ENCODE results near the gene AGO3. TPM values are rescaled to one million over a fixed set of nuclear protein-coding genes. Genes with fewer than 3 reads are reported as not detected.

The AGO3 gene
- total RNA-seq, 2 donors from 2014 or later: 16.7 to 21.4 TPM

DNA sequence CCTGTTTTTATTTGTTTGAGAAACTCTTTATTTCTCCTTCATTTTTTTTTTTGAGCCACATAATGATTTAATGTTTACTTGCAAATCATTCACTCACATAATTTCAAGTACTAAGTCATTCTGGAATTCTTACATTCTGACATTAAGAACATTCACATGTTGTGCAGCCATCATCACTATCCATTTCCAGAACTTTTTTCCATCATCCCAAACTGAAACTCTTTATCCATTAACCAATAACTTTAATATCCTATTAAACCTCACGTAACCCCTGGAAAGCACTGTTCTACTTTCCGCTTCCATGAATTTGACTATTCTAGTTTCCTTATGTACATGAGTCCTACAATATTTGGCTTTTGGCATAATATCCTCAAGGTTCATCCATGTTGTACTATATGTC is 100.5 kb downstream of the AGO3 start:
- intact Hi-C loops (cut with DNase I): no loop called here
- H3K4me3 ChIP-seq: no peak overlapping the region
- no peaks in the 10 kb centered on the region for H3K9me3 ChIP-seq
- no peak overlapping the region for H3K9ac ChIP-seq (ENCODE audit: low read depth in 2 of 2, low read length in 2 of 2)
- no peak for DNase-seq
- TF ChIP-seq, protein P1, sequence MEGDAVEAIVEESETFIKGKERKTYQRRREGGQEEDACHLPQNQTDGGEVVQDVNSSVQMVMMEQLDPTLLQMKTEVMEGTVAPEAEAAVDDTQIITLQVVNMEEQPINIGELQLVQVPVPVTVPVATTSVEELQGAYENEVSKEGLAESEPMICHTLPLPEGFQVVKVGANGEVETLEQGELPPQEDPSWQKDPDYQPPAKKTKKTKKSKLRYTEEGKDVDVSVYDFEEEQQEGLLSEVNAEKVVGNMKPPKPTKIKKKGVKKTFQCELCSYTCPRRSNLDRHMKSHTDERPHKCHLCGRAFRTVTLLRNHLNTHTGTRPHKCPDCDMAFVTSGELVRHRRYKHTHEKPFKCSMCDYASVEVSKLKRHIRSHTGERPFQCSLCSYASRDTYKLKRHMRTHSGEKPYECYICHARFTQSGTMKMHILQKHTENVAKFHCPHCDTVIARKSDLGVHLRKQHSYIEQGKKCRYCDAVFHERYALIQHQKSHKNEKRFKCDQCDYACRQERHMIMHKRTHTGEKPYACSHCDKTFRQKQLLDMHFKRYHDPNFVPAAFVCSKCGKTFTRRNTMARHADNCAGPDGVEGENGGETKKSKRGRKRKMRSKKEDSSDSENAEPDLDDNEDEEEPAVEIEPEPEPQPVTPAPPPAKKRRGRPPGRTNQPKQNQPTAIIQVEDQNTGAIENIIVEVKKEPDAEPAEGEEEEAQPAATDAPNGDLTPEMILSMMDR (IDR thresholded peaks at IDR 0.05): no peak
- no peaks in the 10 kb centered on the region for H3K4me1 ChIP-seq
- H3K27ac ChIP-seq: no peak overlapping the region
- H3K36me3 ChIP-seq: no peaks in the 10 kb centered on the region
- no peaks in the 10 kb centered on the region for H3K27me3 ChIP-seq

DNA sequence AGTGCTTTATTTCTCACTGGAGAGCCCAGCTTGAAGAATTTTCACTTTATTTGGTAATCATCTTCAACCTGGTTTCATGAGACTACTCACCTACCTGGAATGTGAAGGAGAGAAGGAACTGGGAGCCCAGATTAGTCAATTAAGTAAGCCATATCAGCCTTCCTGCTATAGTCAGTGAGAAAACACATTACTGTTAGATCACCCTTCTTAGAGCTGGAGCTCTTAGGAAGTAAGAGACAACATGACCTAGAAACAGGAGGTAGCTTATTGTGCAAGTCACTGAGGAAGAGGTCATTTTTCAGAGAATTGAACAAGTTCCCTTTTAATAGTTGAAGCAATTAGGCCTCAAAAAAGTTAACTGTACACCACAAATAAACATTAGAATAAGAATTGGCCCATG is 103.8 kb downstream of the AGO3 start:
- no peak for DNase-seq
- no peaks in the 10 kb centered on the region for H3K36me3 ChIP-seq
- H3K9me3 ChIP-seq: no peaks in the 10 kb centered on the region
- intact Hi-C loops (cut with DNase I): no loop called here
- no peak overlapping the region for H3K4me3 ChIP-seq
- H3K4me1 ChIP-seq: no peaks in the 10 kb centered on the region
- TF ChIP-seq, protein P1 (IDR thresholded peaks at IDR 0.05): no peak
- H3K27me3 ChIP-seq: no peaks in the 10 kb centered on the region
- no peak overlapping the region for H3K27ac ChIP-seq
- no peak overlapping the region for H3K9ac ChIP-seq (ENCODE audit: low read depth in 2 of 2, low read length in 2 of 2)

DNA sequence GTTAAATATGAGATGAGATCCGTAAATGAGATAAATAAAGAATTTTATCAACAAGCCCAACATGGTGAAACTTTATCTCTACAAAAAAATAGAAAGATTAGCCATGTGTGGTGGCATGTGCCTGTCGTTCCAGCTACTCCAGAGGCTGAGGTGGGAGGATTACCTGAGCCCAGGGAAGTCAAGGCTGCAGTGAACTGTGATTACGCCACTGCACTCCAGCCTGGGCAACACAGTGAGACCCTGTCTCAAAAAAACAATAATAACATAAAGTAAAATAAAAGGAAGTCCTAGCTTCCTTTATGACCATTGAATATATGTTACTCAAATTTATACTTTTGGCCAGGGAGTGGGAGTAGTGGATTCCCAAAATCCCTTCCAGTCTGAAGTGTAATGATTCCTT is 104.2 kb downstream of the AGO3 start:
- H3K4me1 ChIP-seq: no peaks in the 10 kb centered on the region
- no peaks in the 10 kb centered on the region for H3K27me3 ChIP-seq
- H3K36me3 ChIP-seq: no peaks in the 10 kb centered on the region
- no peak overlapping the region for H3K27ac ChIP-seq
- no peaks in the 10 kb centered on the region for H3K9me3 ChIP-seq
- H3K4me3 ChIP-seq: no peak overlapping the region
- TF ChIP-seq, protein P1 (IDR thresholded peaks at IDR 0.05): no peak
- H3K9ac ChIP-seq (ENCODE audit: low read depth in 2 of 2, low read length in 2 of 2): no peak overlapping the region
- no peak for DNase-seq
- intact Hi-C loops (cut with DNase I): no loop called here

DNA sequence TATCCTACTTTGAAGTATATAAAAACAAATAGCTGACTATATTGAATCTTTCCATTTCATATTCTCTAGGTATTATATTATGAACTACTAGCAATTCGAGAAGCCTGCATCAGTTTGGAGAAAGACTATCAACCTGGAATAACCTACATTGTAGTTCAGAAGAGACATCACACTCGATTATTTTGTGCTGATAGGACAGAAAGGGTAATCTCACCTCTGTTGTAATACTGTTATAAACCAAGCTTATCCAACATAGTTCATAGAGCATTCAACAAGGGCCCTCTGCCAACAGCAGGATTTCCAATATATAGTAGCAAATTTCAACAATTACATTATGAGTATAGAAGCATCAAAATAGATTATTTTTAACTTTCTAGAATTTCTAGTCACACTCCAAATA is 109.3 kb downstream of the AGO3 start:
- H3K27me3 ChIP-seq: no peaks in the 10 kb centered on the region
- intact Hi-C loops (cut with DNase I): no loop called here
- H3K4me1 ChIP-seq: no peaks in the 10 kb centered on the region
- DNase-seq: no peak
- no peak overlapping the region for H3K4me3 ChIP-seq
- TF ChIP-seq, protein P1 (IDR thresholded peaks at IDR 0.05): no peak
- no peaks in the 10 kb centered on the region for H3K36me3 ChIP-seq
- no peak overlapping the region for H3K9ac ChIP-seq (ENCODE audit: low read depth in 2 of 2, low read length in 2 of 2)
- no peaks in the 10 kb centered on the region for H3K9me3 ChIP-seq
- no peak overlapping the region for H3K27ac ChIP-seq

DNA sequence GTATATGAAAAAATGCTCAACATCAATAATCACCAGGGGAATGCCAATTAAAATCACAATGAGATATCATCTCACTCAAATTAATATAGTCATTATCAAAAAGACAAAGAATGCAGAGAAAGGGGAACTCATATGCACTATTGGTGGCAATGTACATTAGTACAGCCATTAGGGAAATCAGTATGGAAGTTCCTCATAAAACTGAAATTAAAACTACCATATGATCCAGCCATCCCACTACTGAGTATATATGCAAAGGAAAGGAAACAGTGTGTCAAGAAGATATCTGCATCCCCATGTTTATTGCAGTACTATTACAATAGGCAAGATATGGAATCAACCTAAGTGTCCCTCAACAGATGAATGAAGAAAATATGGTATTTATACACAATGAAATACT is 120.9 kb downstream of the AGO3 start:
- TF ChIP-seq, protein P1 (IDR thresholded peaks at IDR 0.05): no peak
- intact Hi-C loops (cut with DNase I): no loop called here
- no peaks in the 10 kb centered on the region for H3K36me3 ChIP-seq
- no peaks in the 10 kb centered on the region for H3K9me3 ChIP-seq
- no peak overlapping the region for H3K27ac ChIP-seq
- H3K4me3 ChIP-seq: no peak overlapping the region
- H3K27me3 ChIP-seq: no peaks in the 10 kb centered on the region
- H3K4me1 ChIP-seq: no peaks in the 10 kb centered on the region
- no peak for DNase-seq
- H3K9ac ChIP-seq (ENCODE audit: low read depth in 2 of 2, low read length in 2 of 2): no peak overlapping the region

DNA sequence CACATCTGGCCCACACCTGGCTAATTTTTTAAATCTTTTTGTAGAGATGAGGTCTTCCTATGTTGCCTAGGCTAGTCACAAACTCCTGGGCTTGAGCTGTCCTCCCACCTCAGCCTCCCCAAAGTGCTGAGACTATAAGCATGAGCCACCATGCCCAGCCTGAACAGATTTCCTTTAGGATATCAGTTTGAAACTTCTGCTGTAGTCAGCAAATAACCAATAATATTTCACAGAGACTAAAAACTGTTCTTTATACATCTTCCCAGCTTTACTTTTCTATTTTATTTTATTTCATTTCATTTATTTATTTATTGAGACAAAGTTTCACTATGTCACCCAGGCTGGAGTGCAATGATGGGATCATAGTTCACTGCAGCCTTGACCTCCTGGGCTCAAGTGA is 123.1 kb downstream of the AGO3 start:
- Histone ChIP-seq H3K4me1 (no peaks in the 10 kb centered on the region), H3K27me3 (no peaks in the 10 kb centered on the region), H3K27ac (no peak overlapping the region), H3K9ac (ENCODE audit: low read depth in 2 of 2, low read length in 2 of 2) (no peak overlapping the region), H3K4me3 (no peak overlapping the region), H3K9me3 (no peaks in the 10 kb centered on the region), H3K36me3 (no peaks in the 10 kb centered on the region)
- TF ChIP-seq, protein P1 (IDR thresholded peaks at IDR 0.05): no peak
- intact Hi-C loops (cut with DNase I): no loop called here
- DNase-seq: no peak

All from colonic mucosa (tissue), 4 donors.